GM12875 (cell line): ENCODE data around the gene SLC11A1.

Experiments used
- H3K4me3 ChIP-seq: one replicate; pipeline ENCODE4 v1.5.1; 2011; ENCODE audit warnings: low read depth, low read length, control low read depth
- TF ChIP-seq, protein P1 (sequence below): IDR thresholded peaks from 2 replicates; pipeline ENCODE4 v1.5.1; 2011; ENCODE audit warnings: low read depth, mild to moderate bottlenecking, control low read depth, inconsistent platforms, low read length, moderate library complexity, borderline replicate concordance; ENCODE audit not compliant: insufficient read depth

Gene SLC11A1

GRCh38 chr2:218387369-218388194 is 5.5 kb downstream of the SLC11A1 start:
- H3K4me3 ChIP-seq = no peak overlapping the region
- TF ChIP-seq, protein P1, sequence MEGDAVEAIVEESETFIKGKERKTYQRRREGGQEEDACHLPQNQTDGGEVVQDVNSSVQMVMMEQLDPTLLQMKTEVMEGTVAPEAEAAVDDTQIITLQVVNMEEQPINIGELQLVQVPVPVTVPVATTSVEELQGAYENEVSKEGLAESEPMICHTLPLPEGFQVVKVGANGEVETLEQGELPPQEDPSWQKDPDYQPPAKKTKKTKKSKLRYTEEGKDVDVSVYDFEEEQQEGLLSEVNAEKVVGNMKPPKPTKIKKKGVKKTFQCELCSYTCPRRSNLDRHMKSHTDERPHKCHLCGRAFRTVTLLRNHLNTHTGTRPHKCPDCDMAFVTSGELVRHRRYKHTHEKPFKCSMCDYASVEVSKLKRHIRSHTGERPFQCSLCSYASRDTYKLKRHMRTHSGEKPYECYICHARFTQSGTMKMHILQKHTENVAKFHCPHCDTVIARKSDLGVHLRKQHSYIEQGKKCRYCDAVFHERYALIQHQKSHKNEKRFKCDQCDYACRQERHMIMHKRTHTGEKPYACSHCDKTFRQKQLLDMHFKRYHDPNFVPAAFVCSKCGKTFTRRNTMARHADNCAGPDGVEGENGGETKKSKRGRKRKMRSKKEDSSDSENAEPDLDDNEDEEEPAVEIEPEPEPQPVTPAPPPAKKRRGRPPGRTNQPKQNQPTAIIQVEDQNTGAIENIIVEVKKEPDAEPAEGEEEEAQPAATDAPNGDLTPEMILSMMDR = no peak

DNA sequence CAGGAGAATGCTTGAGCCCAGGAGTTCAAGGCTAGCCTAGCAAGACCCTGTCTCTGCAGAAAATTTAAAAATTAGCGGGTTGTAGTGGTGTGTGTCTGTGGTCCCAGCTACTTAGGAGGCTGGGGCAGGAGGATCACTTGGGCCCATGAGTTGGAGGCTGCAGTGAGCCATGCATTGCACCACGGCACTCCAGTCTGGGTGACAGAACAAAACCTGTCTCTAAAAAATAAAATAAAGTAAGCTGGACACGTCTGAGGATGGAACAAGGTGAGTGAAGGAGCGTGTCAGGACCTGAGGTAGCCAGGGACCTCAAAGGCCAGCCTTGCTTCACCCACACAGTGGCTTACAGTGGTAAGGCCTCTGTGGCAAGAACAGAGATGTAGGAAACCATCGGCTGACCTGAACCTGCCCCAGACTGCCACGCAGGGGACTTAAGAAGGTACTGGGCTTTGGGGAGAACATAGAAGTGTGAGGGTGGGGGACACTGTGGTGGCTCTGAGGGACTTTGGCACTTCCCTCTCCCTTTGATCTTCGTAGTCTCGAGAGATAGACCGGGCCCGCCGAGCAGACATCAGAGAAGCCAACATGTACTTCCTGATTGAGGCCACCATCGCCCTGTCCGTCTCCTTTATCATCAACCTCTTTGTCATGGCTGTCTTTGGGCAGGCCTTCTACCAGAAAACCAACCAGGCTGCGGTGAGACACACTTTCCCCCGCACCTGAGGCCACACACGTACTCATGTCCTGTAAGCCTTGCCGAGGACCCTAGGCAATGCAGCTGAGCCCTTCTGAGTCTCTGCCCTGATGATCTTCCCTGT is 7.5 kb downstream of the SLC11A1 start:
- H3K4me3 ChIP-seq = no peak overlapping the region
- TF ChIP-seq, protein P1 = no peak

DNA sequence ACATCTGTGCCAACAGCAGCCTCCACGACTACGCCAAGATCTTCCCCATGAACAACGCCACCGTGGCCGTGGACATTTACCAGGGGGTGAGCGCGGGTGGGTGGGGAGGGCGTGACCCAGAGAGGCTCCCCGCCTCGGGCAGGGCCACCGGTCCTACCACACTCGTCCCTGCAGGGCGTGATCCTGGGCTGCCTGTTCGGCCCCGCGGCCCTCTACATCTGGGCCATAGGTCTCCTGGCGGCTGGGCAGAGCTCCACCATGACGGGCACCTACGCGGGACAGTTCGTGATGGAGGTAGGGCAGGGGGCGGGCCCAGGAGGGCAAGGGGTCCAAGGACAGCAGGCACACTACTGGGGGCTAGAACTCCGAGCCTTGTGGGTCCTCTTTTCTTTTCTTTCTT is 9.1 kb downstream of the SLC11A1 start:
- TF ChIP-seq, protein P1 = no peak
- no peak overlapping the region for H3K4me3 ChIP-seq

DNA sequence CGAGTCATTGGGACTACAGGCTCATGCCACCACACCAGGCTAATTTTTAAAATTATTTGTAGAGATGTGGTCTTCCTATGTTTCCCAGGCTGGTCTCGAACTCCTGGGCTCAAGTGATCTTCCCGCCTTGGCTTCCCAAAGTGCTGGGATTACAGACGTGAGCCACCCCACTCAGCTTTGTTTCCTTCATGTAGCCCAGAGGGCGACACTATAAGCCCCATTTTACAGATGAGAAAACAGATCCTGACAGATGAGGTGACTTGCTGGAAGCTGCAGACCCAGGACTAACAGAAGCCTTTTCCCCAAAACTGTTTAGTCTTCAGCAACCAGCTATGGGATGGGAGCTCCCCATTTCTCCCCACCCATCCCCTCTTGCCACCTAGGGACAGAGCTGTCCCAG is 10.4 kb downstream of the SLC11A1 start:
- TF ChIP-seq, protein P1 = no peak
- H3K4me3 ChIP-seq = no peak overlapping the region

DNA sequence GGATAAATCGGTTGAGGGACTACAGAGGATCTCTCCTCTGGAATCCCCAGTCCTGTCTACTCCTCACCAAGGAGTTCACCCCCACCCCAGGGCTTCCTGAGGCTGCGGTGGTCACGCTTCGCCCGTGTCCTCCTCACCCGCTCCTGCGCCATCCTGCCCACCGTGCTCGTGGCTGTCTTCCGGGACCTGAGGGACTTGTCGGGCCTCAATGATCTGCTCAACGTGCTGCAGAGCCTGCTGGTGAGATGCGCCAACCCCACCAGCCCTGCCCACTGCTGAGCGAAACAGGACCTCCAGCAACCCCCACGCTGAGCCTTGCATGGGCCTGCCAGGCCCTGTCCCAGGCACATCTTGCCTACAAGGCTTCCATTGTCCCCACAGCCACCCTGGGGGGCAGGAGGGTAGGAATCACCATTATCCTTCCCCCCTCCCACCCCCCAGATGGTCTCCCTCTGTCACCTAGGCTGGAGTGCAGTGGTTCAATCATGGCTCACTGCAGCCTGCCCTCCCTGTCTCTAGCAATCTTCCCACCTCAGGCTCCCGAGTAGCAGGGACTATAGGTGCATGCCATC is 10.9 kb downstream of the SLC11A1 start:
- TF ChIP-seq, protein P1 = no peak

DNA sequence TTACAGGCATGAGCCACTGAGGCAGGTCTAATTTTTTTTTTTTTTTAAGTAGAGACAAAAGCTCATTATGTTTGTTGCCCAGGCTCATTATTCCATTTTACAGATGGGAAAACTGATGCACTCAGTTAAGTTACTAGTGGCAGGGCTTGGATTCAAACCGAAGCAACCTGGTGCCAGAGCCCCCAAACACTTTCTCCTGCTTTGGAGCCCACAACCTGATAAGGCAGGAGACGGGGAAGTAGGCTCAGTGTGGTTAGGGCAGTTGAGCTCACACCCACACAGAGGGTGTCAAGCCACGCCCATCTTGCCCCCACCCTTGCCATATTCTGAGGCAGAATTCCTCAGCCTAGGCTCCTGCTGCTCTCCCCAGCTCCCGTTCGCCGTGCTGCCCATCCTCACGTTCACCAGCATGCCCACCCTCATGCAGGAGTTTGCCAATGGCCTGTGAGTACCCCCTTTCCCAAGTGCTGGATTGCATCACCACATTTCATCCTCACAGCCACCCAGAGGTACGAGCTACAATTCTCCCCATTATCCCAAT is 11.7 kb downstream of the SLC11A1 start:
- H3K4me3 ChIP-seq = no peak overlapping the region
- TF ChIP-seq, protein P1 = no peak

More for the DNA sequence above, 10.9 kb downstream of the SLC11A1 start:
- no peak overlapping the region for H3K4me3 ChIP-seq
